HCT116 (cell line): ENCODE data around the gene CSF2RB. TPM values are rescaled to one million over a fixed set of nuclear protein-coding genes. Genes with fewer than 3 reads are reported as not detected.

ENCODE experiments used
- ATAC-seq: fragments of 200-7000 bp; cut with Tn5 transposase; 2 replicates; pipeline ENCODE4 v1.9.1; 2020; ENCODE audit warnings: mild to moderate bottlenecking, moderate library complexity
- Bru-seq: library from RNA; stranded (reverse); fragments of 400-500 nt; gene quantifications from one replicate; lab custom pipeline; 2021; lab: Mats Ljungman, UMichigan
- BruChase-seq, 2 experiments: library from RNA; stranded (reverse); fragments of 400-500 nt; gene quantifications; one replicate each; lab custom pipeline; 2021; lab: Mats Ljungman, UMichigan
- BruUV-seq: library from RNA; stranded (reverse); fragments of 400-500 nt; replicated peaks from 2 replicates; lab custom pipeline; 2021; lab: Mats Ljungman, UMichigan
- CTCF ChIA-PET: fragments of 300-600 bp; sonication (Branson Sonifier 250); formaldehyde crosslinking; loops from one replicate; lab custom pipeline; 2021; ENCODE audit warnings: antibody characterized with exemption; lab: Charles Lee
- POLR2A ChIA-PET: fragments of 300-600, 350-600 bp; sonication (Branson Sonifier 250); formaldehyde crosslinking; loops from one replicate; lab custom pipeline; 2021; ENCODE audit warnings: antibody characterized with exemption; lab: Charles Lee
- RAD21 ChIA-PET, 2 experiments: fragments of 300-600 bp; sonication (Branson Sonifier 250); formaldehyde crosslinking; loops; one replicate each; lab custom pipeline; 2023; ENCODE audit warnings: low total read pairs in 2 of 2; ENCODE audit not compliant: uncharacterized antibody in 2 of 2, unreplicated experiment in 2 of 2, low non-redundant PET in 1 of 2; lab: Charles Lee
- DNase-seq: peaks from one replicate; pipeline ENCODE4 v3.0.0-alpha.2; 2010; ENCODE audit warnings: low read depth, low spot score
- H2AFZ ChIP-seq: fragments of 200-600 bp; shearing (Covaris generic), sonication (generic); 2 replicates; pipeline ENCODE4 v1.6.1; 2017; ENCODE audit warnings: low read depth, mixed run types, mixed read lengths, antibody characterized with exemption, low read length; ENCODE audit not compliant: poor library complexity, severe bottlenecking
- H3K27ac ChIP-seq: 2 replicates; pipeline ENCODE4 v1.5.1; 2012; ENCODE audit warnings: low read depth, low read length
- H3K27me3 ChIP-seq: fragments of 200-600 bp; sonication (generic); 2 replicates; pipeline ENCODE4 v1.6.1; 2016; ENCODE audit warnings: mixed run types, low read length, mixed read lengths; ENCODE audit not compliant: insufficient read depth
- H3K36me3 ChIP-seq, 2 experiments: fragments of 200-500 bp in 1 of 2; fragments of 200-600 bp in 1 of 2; sonication (Bioruptor generic) in 1 of 2; sonication (generic) in 1 of 2; 2 replicates each; pipeline versions ENCODE4 v1.5.1 to v1.6.1; 2014 to 2016; ENCODE audit warnings: low read length in 2 of 2, inconsistent platforms in 1 of 2, mixed read lengths in 1 of 2, mixed run types in 1 of 2; ENCODE audit not compliant: insufficient read depth in 2 of 2, control insufficient read depth in 1 of 2
- H3K4me1 ChIP-seq, 2 experiments: fragments of 200-600 bp in 1 of 2; sonication (generic) in 1 of 2; 2 replicates each; pipeline versions ENCODE4 v1.5.1 to v1.6.1; 2012 to 2017; ENCODE audit warnings: low read length in 2 of 2, inconsistent platforms in 1 of 2, mild to moderate bottlenecking in 1 of 2, mixed read lengths in 1 of 2, mixed run types in 1 of 2, moderate library complexity in 1 of 2; ENCODE audit not compliant: insufficient read depth in 2 of 2, control insufficient read depth in 1 of 2
- H3K4me2 ChIP-seq: fragments of 200-600 bp; sonication (generic); 2 replicates; pipeline ENCODE4 v1.6.1; 2017; ENCODE audit warnings: mixed run types, low read length, mixed read lengths
- H3K4me3 ChIP-seq, 2 experiments: fragments of 200-600 bp in 1 of 2; sonication (generic) in 1 of 2; replicated peaks in 1 of 2; 2 replicates each; pipeline ENCODE4 v1.5.1; 2011 to 2016; ENCODE audit warnings: low read length in 2 of 2, control low read depth in 1 of 2, low read depth in 1 of 2, mild to moderate bottlenecking in 1 of 2, mixed read lengths in 1 of 2, mixed run types in 1 of 2
- H3K79me2 ChIP-seq: fragments of 200-600 bp; sonication (generic); 2 replicates; pipeline ENCODE4 v1.6.1; 2017; ENCODE audit warnings: mild to moderate bottlenecking, mixed run types, low read length, moderate library complexity, mixed read lengths; ENCODE audit not compliant: insufficient read depth
- H3K9ac ChIP-seq: fragments of 200-600 bp; sonication (generic); 2 replicates; pipeline ENCODE4 v1.6.1; 2016; ENCODE audit warnings: low read length, mixed read lengths
- H3K9me2 ChIP-seq: fragments of 200-600 bp; sonication (generic), shearing (Covaris generic); 2 replicates; pipeline ENCODE4 v1.6.1; 2017; ENCODE audit warnings: mixed run types, mild to moderate bottlenecking, moderate library complexity; ENCODE audit not compliant: insufficient read depth
- H3K9me3 ChIP-seq, 2 experiments: fragments of 200-500 bp in 1 of 2; fragments of 200-600 bp in 1 of 2; sonication (Bioruptor generic) in 1 of 2; sonication (generic) in 1 of 2; 2 replicates each; pipeline ENCODE4 v1.6.1; 2014 to 2017; ENCODE audit warnings: low read length in 2 of 2, mixed read lengths in 2 of 2, inconsistent platforms in 1 of 2, low read depth in 1 of 2, mild to moderate bottlenecking in 1 of 2, mixed run types in 1 of 2, moderate library complexity in 1 of 2; ENCODE audit not compliant: control insufficient read depth in 1 of 2, insufficient read depth in 1 of 2
- H4K20me1 ChIP-seq: fragments of 200-600 bp; sonication (generic), shearing (Covaris generic); 2 replicates; pipeline ENCODE4 v1.6.1; 2017; ENCODE audit warnings: mixed run types, mild to moderate bottlenecking, moderate library complexity; ENCODE audit not compliant: insufficient read depth
- ATF3 ChIP-seq: IDR thresholded peaks from 2 replicates; pipeline ENCODE4 v1.6.1; 2012
- CBX3 ChIP-seq: IDR thresholded peaks from 2 replicates; pipeline ENCODE4 v1.6.1; 2012; ENCODE audit warnings: low read depth
- CEBPB ChIP-seq: IDR thresholded peaks from 2 replicates; pipeline ENCODE4 v1.6.1; 2012; ENCODE audit warnings: low read depth
- CTCF ChIP-seq, 3 experiments: fragments of 200-600 bp in 1 of 3; sonication (generic) in 1 of 3; IDR thresholded peaks in 2 of 3; conservative IDR thresholded peaks in 1 of 3; 2 replicates each; pipeline ENCODE4 v1.5.1; 2012 to 2017; ENCODE audit warnings: low read depth in 2 of 3, low read length in 2 of 3, antibody characterized with exemption in 1 of 3, borderline replicate concordance in 1 of 3, control low read depth in 1 of 3, mild to moderate bottlenecking in 1 of 3, mixed read lengths in 1 of 3, mixed run types in 1 of 3, moderate library complexity in 1 of 3; ENCODE audit not compliant: insufficient read depth in 1 of 3
- EGR1 ChIP-seq: IDR thresholded peaks from 2 replicates; pipeline ENCODE4 v1.6.1; 2012; ENCODE audit warnings: low read depth
- ELF1 ChIP-seq: IDR thresholded peaks from 2 replicates; pipeline ENCODE4 v1.6.1; 2012; ENCODE audit warnings: low read depth, borderline replicate concordance
- EZH2phosphoT487 ChIP-seq: fragments of 200-600 bp; IDR thresholded peaks from 2 replicates; pipeline ENCODE4 v1.6.1; 2018; ENCODE audit warnings: antibody characterized with exemption, borderline replicate concordance
- FOSL1 ChIP-seq: IDR thresholded peaks from 2 replicates; pipeline ENCODE4 v1.6.1; 2012; ENCODE audit warnings: low read depth
- JUND ChIP-seq: IDR thresholded peaks from 2 replicates; pipeline ENCODE4 v1.6.1; 2012
- POLR2A ChIP-seq: IDR thresholded peaks from 2 replicates; pipeline ENCODE4 v1.7.0; 2011; ENCODE audit warnings: borderline replicate concordance; ENCODE audit not compliant: insufficient read depth, insufficient read length; ENCODE audit errors: extremely low read depth
- POLR2AphosphoS5 ChIP-seq: IDR thresholded peaks from 2 replicates; pipeline ENCODE4 v1.6.1; 2011; ENCODE audit warnings: mild to moderate bottlenecking, low read depth, low read length, moderate library complexity
- RAD21 ChIP-seq: IDR thresholded peaks from 2 replicates; pipeline ENCODE4 v1.6.1; 2012; ENCODE audit warnings: low read depth, mild to moderate bottlenecking
- REST ChIP-seq: IDR thresholded peaks from 2 replicates; pipeline ENCODE4 v1.6.1; 2012; ENCODE audit warnings: low read depth
- SIN3A ChIP-seq: IDR thresholded peaks from 2 replicates; pipeline ENCODE4 v1.6.1; 2012; ENCODE audit warnings: low read depth
- SP1 ChIP-seq: IDR thresholded peaks from 2 replicates; pipeline ENCODE4 v1.6.1; 2012; ENCODE audit warnings: low read depth
- SRF ChIP-seq: IDR thresholded peaks from 2 replicates; pipeline ENCODE4 v1.6.1; 2012; ENCODE audit warnings: low read depth
- ZBTB33 ChIP-seq: IDR thresholded peaks from 2 replicates; pipeline ENCODE4 v1.6.1; 2011; ENCODE audit warnings: mild to moderate bottlenecking, low read length, moderate library complexity; ENCODE audit not compliant: insufficient replicate concordance; ENCODE audit errors: extremely low read depth
- ZFX ChIP-seq: fragments of 450-650 bp; IDR thresholded peaks from 2 replicates; pipeline ENCODE4 v1.6.1; 2017
- ZNF274 ChIP-seq: fragments of 200-500 bp; sonication (Bioruptor generic); IDR thresholded peaks from 2 replicates; pipeline ENCODE4 v1.6.1; 2014; ENCODE audit warnings: mild to moderate bottlenecking, low read depth, low read length, inconsistent platforms
- intact Hi-C: fragments of 100-400 bp; cut with micrococcal nuclease; formaldehyde crosslinking; loops from 2 replicates; pipeline ENCODE4 v1.10.0; 2022
- long read RNA-seq: library from polyadenylated mRNA; unstranded; transcript quantifications from one replicate; pipeline ENCODE4 v2.0.0, GENCODE V29; 2021; ENCODE audit not compliant: unreplicated experiment
- polyA plus RNA-seq: library from polyadenylated mRNA; unstranded; fragments of >200 nt; gene quantifications from 2 replicates; pipeline ENCODE4 v1.2.1, GENCODE V29; 2012; ENCODE audit warnings: missing spikeins
- total RNA-seq: library from RNA; stranded (reverse); gene quantifications from one replicate; pipeline ENCODE4 v1.2.1, GENCODE V29; 2021; ENCODE audit not compliant: unreplicated experiment

Gene CSF2RB
- total RNA-seq (0.10 TPM), Bru-seq, nascent RNA (percentile 3 among the genes with signal in this experiment), BruChase-seq, experiment 1, labeled RNA remaining after a 6-hour chase (not detected), BruChase-seq, experiment 2, labeled RNA remaining after a 2-hour chase (not detected)
- polyA plus RNA-seq, result not detected in 2 replicates
- long read RNA-seq, result 0 reads

- DNase-seq (no peak), ATAC-seq (no peak)
- CTCF ChIA-PET, result no interaction called here
- Histone ChIP-seq H3K36me3 (no peaks in the 10 kb centered on the region), H3K9me2 (no peaks in the 10 kb centered on the region), H3K4me1 (no peaks in the 10 kb centered on the region), H3K79me2 (no peaks in the 10 kb centered on the region), H3K4me3 (no peak within 1 kb of the TSS), H3K27me3 (peaks cover 39% of the 10 kb centered on the region), H2AFZ (no peak within 1 kb of the TSS), H4K20me1 (no peaks in the 10 kb centered on the region), H3K27ac (no peak within 1 kb of the TSS), H3K9ac (no peak within 1 kb of the TSS), H3K9me3 (no peaks in the 10 kb centered on the region), H3K4me2 (no peak within 1 kb of the TSS)
- TF ChIP-seq EGR1, result no peak
- no peak for TF ChIP-seq SP1
- no peak for TF ChIP-seq REST
- no peak for TF ChIP-seq CBX3
- TF ChIP-seq FOSL1, result no peak
- no peak for TF ChIP-seq CTCF (IDR thresholded peaks at IDR 0.05 in 2 of 3, conservative IDR thresholded peaks at IDR 0.05 in 1 of 3; ENCODE audit: borderline replicate concordance in 1 of 3, insufficient read depth in 1 of 3, low read depth in 2 of 3, low read length in 2 of 3)
- TF ChIP-seq SRF, result no peak
- no peak for TF ChIP-seq POLR2A
- no peak for TF ChIP-seq SIN3A
- no peak for TF ChIP-seq ZFX
- no peak for TF ChIP-seq ELF1
- TF ChIP-seq ZBTB33, result no peak
- no peak for TF ChIP-seq ZNF274
- TF ChIP-seq JUND, result no peak
- no peak for TF ChIP-seq ATF3
- no peak for TF ChIP-seq POLR2AphosphoS5
- TF ChIP-seq RAD21, result no peak
- TF ChIP-seq CEBPB, result no peak
- TF ChIP-seq EZH2phosphoT487, result no peak
- POLR2A ChIA-PET, result no interaction called here
- RAD21 ChIA-PET, result no interaction called here
- no TSS peak for BruUV-seq
- intact Hi-C loops, result no loop called here
Observed at GRCh38 chr22:36913427-36914389, at the start of gene CSF2RB. Gene CSF2RB (plus strand): TSS chr22:36913628. CDS start chr22:36922208, 8,580 bp downstream.
